Astrocyte (in vitro differentiated cells and primary cell): ENCODE results near the gene LRMDA.

ENCODE experiments used
- CTCF ChIP-seq: IDR thresholded peaks from 2 replicates; pipeline ENCODE4 v1.5.1; 2011; ENCODE audit warnings: low read depth, mild to moderate bottlenecking, inconsistent platforms, low read length, moderate library complexity; ENCODE audit not compliant: insufficient read depth
- EZH2 ChIP-seq: IDR thresholded peaks from 2 replicates; pipeline ENCODE4 v1.6.1; 2012; ENCODE audit warnings: mild to moderate bottlenecking, low read length, inconsistent platforms; ENCODE audit not compliant: insufficient read depth

GRCh38 chr10:76522547-76522946, 1091.1 kb downstream of the LRMDA start:
- TF ChIP-seq CTCF (no peak), EZH2 (no peak)
